Rectal smooth muscle tissue (tissue), 1 donor: Measurements from ENCODE around the gene SMYD2.

ENCODE experiments used
- H3K27ac ChIP-seq: one replicate; pipeline ENCODE4 v1.7.0; 2013; ENCODE audit warnings: low read depth, low read length, inconsistent platforms
- H3K27me3 ChIP-seq: one replicate; pipeline ENCODE4 v1.7.0; 2013; ENCODE audit warnings: low read length; ENCODE audit not compliant: control insufficient read depth, insufficient read depth
- H3K36me3 ChIP-seq: one replicate; pipeline ENCODE4 v1.7.0; 2013; ENCODE audit warnings: low read length; ENCODE audit not compliant: control insufficient read depth, insufficient read depth
- H3K4me1 ChIP-seq: one replicate; pipeline ENCODE4 v1.7.0; 2013; ENCODE audit warnings: low read length; ENCODE audit not compliant: control insufficient read depth, insufficient read depth
- H3K4me3 ChIP-seq: one replicate; pipeline ENCODE4 v1.7.0; 2013; ENCODE audit warnings: low read length
- H3K9ac ChIP-seq: one replicate; pipeline ENCODE4 v1.7.0; 2013; ENCODE audit warnings: low read length

SMYD2 gene

GRCh38 chr1:214277704-214278635 lies 3.0 kb upstream of the SMYD2 start:
- H3K9ac ChIP-seq, result no peak overlapping the region
- H3K27me3 ChIP-seq, result no peaks in the 10 kb centered on the region
- H3K36me3 ChIP-seq, result no peaks in the 10 kb centered on the region
- H3K4me1 ChIP-seq, result no peaks in the 10 kb centered on the region
- H3K27ac ChIP-seq, result no peak overlapping the region
- H3K4me3 ChIP-seq, result no peak overlapping the region

GRCh38 chr1:214280386-214281020 lies 456 bp upstream of the SMYD2 start:
- Histone ChIP-seq H3K27ac (peak overlapping the region; percentile 58), H3K27me3 (no peaks in the 10 kb centered on the region), H3K4me3 (peak overlapping the region; percentile 74), H3K4me1 (no peaks in the 10 kb centered on the region), H3K9ac (peak overlapping the region; percentile 76), H3K36me3 (no peaks in the 10 kb centered on the region)

GRCh38 chr1:214281720-214282629 lies 1.0 kb downstream of the SMYD2 start:
- H3K27me3 ChIP-seq, result no peaks in the 10 kb centered on the region
- H3K36me3 ChIP-seq, result no peaks in the 10 kb centered on the region
- H3K4me1 ChIP-seq, result no peaks in the 10 kb centered on the region
- H3K9ac ChIP-seq, result no peak overlapping the region
- H3K4me3 ChIP-seq, result peak overlapping the region; percentile 94
- peak overlapping the region; percentile 29 for H3K27ac ChIP-seq

- no peaks in the 10 kb centered on the region for H3K4me1 ChIP-seq
- H3K27me3 ChIP-seq, result no peaks in the 10 kb centered on the region
- H3K27ac ChIP-seq, result no peak overlapping the region
- no peak overlapping the region for H3K4me3 ChIP-seq
- H3K36me3 ChIP-seq, result no peaks in the 10 kb centered on the region
- no peak overlapping the region for H3K9ac ChIP-seq
Measured at GRCh38 chr1:214282630-214283242, 1.8 kb downstream of the SMYD2 start.

GRCh38 chr1:214285610-214286440 lies 4.9 kb downstream of the SMYD2 start:
- Histone ChIP-seq H3K27me3 (no peaks in the 10 kb centered on the region), H3K4me1 (no peaks in the 10 kb centered on the region), H3K27ac (no peak overlapping the region), H3K4me3 (no peak overlapping the region), H3K36me3 (no peaks in the 10 kb centered on the region), H3K9ac (no peak overlapping the region)

GRCh38 chr1:214287884-214288283 lies 6.9 kb downstream of the SMYD2 start:
- Histone ChIP-seq H3K36me3 (no peaks in the 10 kb centered on the region), H3K27me3 (no peaks in the 10 kb centered on the region), H3K9ac (no peak overlapping the region), H3K27ac (no peak overlapping the region), H3K4me1 (no peaks in the 10 kb centered on the region), H3K4me3 (no peak overlapping the region)

- Histone ChIP-seq H3K27me3 (no peaks in the 10 kb centered on the region), H3K4me3 (no peak overlapping the region), H3K36me3 (no peaks in the 10 kb centered on the region), H3K27ac (no peak overlapping the region), H3K9ac (no peak overlapping the region), H3K4me1 (no peaks in the 10 kb centered on the region)
Measured at GRCh38 chr1:214289574-214290272, 8.8 kb downstream of the SMYD2 start.

GRCh38 chr1:214290424-214291037 lies 9.6 kb downstream of the SMYD2 start:
- Histone ChIP-seq H3K9ac (no peak overlapping the region), H3K27ac (no peak overlapping the region), H3K27me3 (no peaks in the 10 kb centered on the region), H3K36me3 (no peaks in the 10 kb centered on the region), H3K4me1 (no peaks in the 10 kb centered on the region), H3K4me3 (no peak overlapping the region)

GRCh38 chr1:214292322-214292721 lies 11.4 kb downstream of the SMYD2 start:
- Histone ChIP-seq H3K27ac (no peak overlapping the region), H3K36me3 (no peaks in the 10 kb centered on the region)

GRCh38 chr1:214295934-214296333 lies 15.0 kb downstream of the SMYD2 start:
- Histone ChIP-seq H3K36me3 (no peaks in the 10 kb centered on the region), H3K9ac (no peak overlapping the region), H3K4me3 (no peak overlapping the region), H3K27me3 (no peaks in the 10 kb centered on the region), H3K27ac (no peak overlapping the region), H3K4me1 (no peaks in the 10 kb centered on the region)

More at GRCh38 chr1:214292322-214292721, 11.4 kb downstream of the SMYD2 start:
- no peaks in the 10 kb centered on the region for H3K27me3 ChIP-seq
- H3K4me1 ChIP-seq, result no peaks in the 10 kb centered on the region
- no peak overlapping the region for H3K9ac ChIP-seq
- no peak overlapping the region for H3K4me3 ChIP-seq
